A549 (cell line): ENCODE data around the gene DCAF8. TPM values are rescaled to one million over a fixed set of nuclear protein-coding genes. Genes with fewer than 3 reads are reported as not detected.

Source experiments
- ATAC-seq, 2 experiments: fragments of 200-7000 bp in 1 of 2; fragments of >200 bp in 1 of 2; cut with Nextera tagmentation in 1 of 2; cut with Tn5 transposase in 1 of 2; 3 replicates each; pipeline versions ENCODE4 v1.8.0 to v1.9.1; 2018 to 2020; ENCODE audit warnings: mild to moderate bottlenecking in 1 of 2, moderate library complexity in 1 of 2
- CTCF ChIA-PET: fragments of 300-600 bp; sonication (Branson Sonifier 250); formaldehyde crosslinking; extraction: SDS; loops from one replicate; lab custom pipeline; 2021; ENCODE audit warnings: antibody characterized with exemption, inconsistent platforms; lab: Yijun Ruan, JAX
- POLR2A ChIA-PET: fragments of 350-600 bp; formaldehyde crosslinking; extraction: SDS; loops from one replicate; lab custom pipeline; 2021; ENCODE audit warnings: antibody characterized with exemption, inconsistent platforms; lab: Yijun Ruan, JAX
- DNase-seq, 2 experiments: peaks; one replicate each; pipeline versions ENCODE4 v3.0.0 to v3.0.0-alpha.2; 2011 to 2016; ENCODE audit warnings: low read depth in 1 of 2, low spot score in 1 of 2
- FAIRE-seq: peaks from 2 replicates; lab custom pipeline; 2011; peaks lifted over from hg19 to GRCh38; lab: Jason Lieb, UNC
- H3K27ac ChIP-seq, 2 experiments: fragments of >200 bp; sonication (Bioruptor Twin); formaldehyde crosslinking; 3 replicates each; pipeline ENCODE4 v1.5.1; 2016 to 2017
- H3K4me1 ChIP-seq: fragments of >200 bp; sonication (Bioruptor Twin); formaldehyde crosslinking; 3 replicates; pipeline ENCODE4 v1.6.1; 2016
- H3K4me2 ChIP-seq: fragments of >200 bp; sonication (Bioruptor Twin); formaldehyde crosslinking; 3 replicates; pipeline ENCODE4 v1.6.1; 2016
- H3K4me3 ChIP-seq: fragments of >200 bp; sonication (Bioruptor Twin); formaldehyde crosslinking; 3 replicates; pipeline ENCODE4 v1.5.1; 2016
- H3K9me3 ChIP-seq: fragments of >200 bp; sonication (Bioruptor Twin); formaldehyde crosslinking; 3 replicates; pipeline ENCODE4 v1.6.1; 2016
- CBX2 ChIP-seq: fragments of 200-600 bp; sonication (generic); IDR thresholded peaks from 2 replicates; pipeline ENCODE4 v1.6.1; 2016; ENCODE audit warnings: low read depth, mild to moderate bottlenecking, borderline replicate concordance
- CHD2 ChIP-seq: fragments of 150-350 bp; IDR thresholded peaks from 2 replicates; pipeline ENCODE4 v1.6.1; 2014; ENCODE audit warnings: low read length; ENCODE audit not compliant: partially characterized antibody
- CTCF ChIP-seq: fragments of >200 bp; sonication (Bioruptor Twin); formaldehyde crosslinking; IDR thresholded peaks from 3 replicates; pipeline ENCODE4 v1.5.1; 2016
- EHF ChIP-seq: fragments of 250-450 bp; sonication (Bioruptor Pico); IDR thresholded peaks from 2 replicates; pipeline ENCODE4 v1.5.0; 2020; ENCODE audit warnings: mild to moderate bottlenecking
- ELK1 ChIP-seq: fragments of 150-350 bp; IDR thresholded peaks from 2 replicates; pipeline ENCODE4 v1.6.1; 2014; ENCODE audit warnings: low read depth, mild to moderate bottlenecking, low read length
- ESRRA ChIP-seq: fragments of 150-350 bp; IDR thresholded peaks from 2 replicates; pipeline ENCODE4 v1.6.1; 2014; ENCODE audit warnings: mild to moderate bottlenecking, low read length, borderline replicate concordance
- HDAC2 ChIP-seq: fragments of 200-600 bp; sonication (generic); IDR thresholded peaks from 2 replicates; pipeline ENCODE4 v1.6.1; 2016
- HEYL ChIP-seq: fragments of 250-450 bp; sonication (Bioruptor Pico); IDR thresholded peaks from 2 replicates; pipeline ENCODE4 v1.8.0; 2021; ENCODE audit warnings: mild to moderate bottlenecking, moderate library complexity
- HOXB13 ChIP-seq: fragments of 250-450 bp; sonication (Bioruptor Pico); IDR thresholded peaks from 2 replicates; pipeline ENCODE4 v1.5.0; 2020; ENCODE audit warnings: low read depth, mild to moderate bottlenecking, moderate library complexity
- JUNB ChIP-seq: fragments of >200 bp; sonication (Bioruptor Twin); formaldehyde crosslinking; IDR thresholded peaks from 2 replicates; pipeline ENCODE4 v1.6.1; 2016
- KDM5A ChIP-seq: fragments of 200-600 bp; sonication (generic); IDR thresholded peaks from 2 replicates; pipeline ENCODE4 v1.6.1; 2016; ENCODE audit warnings: antibody characterized with exemption, mild to moderate bottlenecking
- MAFK ChIP-seq: fragments of 450-650 bp; IDR thresholded peaks from 2 replicates; pipeline ENCODE4 v1.6.1; 2014; ENCODE audit not compliant: partially characterized antibody
- NFE2L2 ChIP-seq: fragments of 150-350 bp; conservative IDR thresholded peaks from 2 replicates; pipeline ENCODE4 v1.6.1; 2014; ENCODE audit warnings: low read length
- NPAS2 ChIP-seq: fragments of 250-450 bp; sonication (Bioruptor Pico); IDR thresholded peaks from 2 replicates; pipeline ENCODE4 v1.8.0; 2022; ENCODE audit warnings: mild to moderate bottlenecking, moderate library complexity, borderline replicate concordance
- NR3C1 ChIP-seq: fragments of >200 bp; sonication (Bioruptor Twin); formaldehyde crosslinking; IDR thresholded peaks from 3 replicates; pipeline ENCODE4 v1.6.1; 2017
- POLR2A ChIP-seq: IDR thresholded peaks from 2 replicates; pipeline ENCODE4 v1.6.1; 2012; ENCODE audit warnings: mild to moderate bottlenecking, low read length
- REST ChIP-seq: fragments of 200-600 bp; sonication (generic); IDR thresholded peaks from 2 replicates; pipeline ENCODE4 v1.6.1; 2016; ENCODE audit warnings: antibody characterized with exemption, mild to moderate bottlenecking, moderate library complexity
- RFX5 ChIP-seq: fragments of 450-650 bp; IDR thresholded peaks from 2 replicates; pipeline ENCODE4 v1.7.1; 2014; ENCODE audit warnings: antibody characterized with exemption, mild to moderate bottlenecking, moderate library complexity
- RNF2 ChIP-seq: fragments of 200-600 bp; sonication (generic); IDR thresholded peaks from 2 replicates; pipeline ENCODE4 v1.6.1; 2016; ENCODE audit warnings: low read depth, mild to moderate bottlenecking, antibody characterized with exemption, moderate library complexity, borderline replicate concordance
- ZC3H11A ChIP-seq: fragments of 450-650 bp; IDR thresholded peaks from 2 replicates; pipeline ENCODE4 v1.6.1; 2014; ENCODE audit warnings: antibody characterized with exemption, mild to moderate bottlenecking
- ZNF302 ChIP-seq: fragments of 250-450 bp; sonication (Bioruptor Pico); IDR thresholded peaks from 2 replicates; pipeline ENCODE4 v1.9.0; 2021; ENCODE audit warnings: inconsistent platforms, mild to moderate bottlenecking, moderate library complexity
- WGBS: methylation state at CpG from one replicate; pipeline ENCODE4 v1.1.6; 2017; ENCODE audit errors: missing lambda C conversion rate; 5-methylcytosine and 5-hydroxymethylcytosine counted together
- polyA plus RNA-seq, 4 experiments: library from polyadenylated mRNA; depleted of rRNA in 3 of 4; stranded (reverse); fragments of >200 nt; fragmentation: RNase III in 1 of 4; extraction: RNeasy Plus Mini Kit Qiagen cat#74134 plus additional on column Dnase treatment in 1 of 4; gene quantifications; 2 replicates in 3 of 4; 3 replicates in 1 of 4; pipeline ENCODE4 v1.2.3, GENCODE V29; 2011 to 2017

The DCAF8 gene
- polyA plus RNA-seq, 2 of the 4 experiments (the other 2 are of a cell fraction): 69.8 to 113 TPM

- Histone ChIP-seq H3K4me1 (peaks cover 6% of the 10 kb centered on the region), H3K9me3 (no peaks in the 10 kb centered on the region), H3K4me3 (no peak overlapping the region), H3K27ac (no peak overlapping the region), H3K4me2 (no peak overlapping the region)
- FAIRE-seq: no peak
- WGBS: 96% methylated on average over 7 of the region's 7 CpGs
- ATAC-seq: no peak
- CTCF ChIA-PET: interaction anchor here (1.4 kb wide), 1 partner anchor 182 kb away, joined by 3 read pairs; no protein-coding TSS in a partner anchor
- POLR2A ChIA-PET: no interaction called here
- TF ChIP-seq CBX2 (no peak), NPAS2 (CRISPR knock-in tag) (no peak), HDAC2 (no peak), HEYL (no peak)
- no peak for DNase-seq
Observed at GRCh38 chr1:160282807-160283206, 20.5 kb upstream of the DCAF8 start.

GRCh38 chr1:160277987-160278386 lies 15.6 kb upstream of the DCAF8 start:
- CTCF ChIA-PET: interaction anchor here (0.9 to 8.9 kb wide), 5 partner anchors 13 to 177 kb away, joined by 3 to 86 read pairs (median 5); no protein-coding TSS in a partner anchor
- H3K4me1 ChIP-seq: no peaks in the 10 kb centered on the region
- 78% methylated on average over 4 of the region's 4 CpGs for WGBS
- POLR2A ChIA-PET: no interaction called here
- H3K4me2 ChIP-seq: no peak overlapping the region
- DNase-seq (no peak), ATAC-seq (no peak), FAIRE-seq (no peak)
- no peak overlapping the region for H3K27ac ChIP-seq
- H3K4me3 ChIP-seq: no peak overlapping the region
- TF ChIP-seq MAFK (peak; percentile 28), RNF2 (no peak), ZNF302 (CRISPR knock-in tag) (no peak), NFE2L2 (no peak), HDAC2 (no peak), NR3C1 (no peak)
- H3K9me3 ChIP-seq: no peaks in the 10 kb centered on the region

- H3K4me3 ChIP-seq: no peak overlapping the region
- 86% methylated on average over 2 of the region's 2 CpGs for WGBS
- ChIA-PET POLR2A (no interaction called here), CTCF (interaction anchor here (1.4 to 8.9 kb wide), 3 partner anchors 14 to 176 kb away, joined by 3 to 86 read pairs (median 5); no protein-coding TSS in a partner anchor)
- no peak for FAIRE-seq
- no peak for DNase-seq
- TF ChIP-seq HEYL (no peak), RFX5 (no peak), EHF (CRISPR knock-in tag) (no peak), ZC3H11A (no peak), HOXB13 (no peak), JUNB (no peak), CTCF (no peak), CHD2 (no peak), HDAC2 (no peak), ELK1 (no peak), NR3C1 (no peak), KDM5A (no peak), ESRRA (no peak), POLR2A (no peak), REST (no peak)
- no peaks in the 10 kb centered on the region for H3K9me3 ChIP-seq
- H3K27ac ChIP-seq: no peak overlapping the region
- no peaks in the 10 kb centered on the region for H3K4me1 ChIP-seq
- ATAC-seq: no peak
- H3K4me2 ChIP-seq: no peak overlapping the region
Observed at GRCh38 chr1:160277330-160277729, 15.0 kb upstream of the DCAF8 start.
